HG03135 (cell line): ENCODE data around the gene LRRIQ1.

Source experiments
- ATAC-seq: cut with Tn5 transposase; IDR thresholded peaks from one replicate; pipeline ENCODE4 v1.9.1; 2021; ENCODE audit warnings: mild to moderate bottlenecking, moderate library complexity; ENCODE audit not compliant: unreplicated experiment

The LRRIQ1 gene

GRCh38 chr12:85280165-85280983, 244.2 kb downstream of the LRRIQ1 start, which contains the start of gene ALX1:
Gene ALX1, plus strand, starts transcription at chr12:85280220. Its CDS starts 42 bp downstream, at chr12:85280262.
- no peak for ATAC-seq

GRCh38 chr12:85280984-85281630, 245.0 kb downstream of the LRRIQ1 start:
- ATAC-seq = no peak

GRCh38 chr12:85281636-85282312, 245.6 kb downstream of the LRRIQ1 start:
- ATAC-seq = no peak

- no peak for ATAC-seq
Observed at GRCh38 chr12:85283560-85283959, 247.4 kb downstream of the LRRIQ1 start.
